ENCODE data around the gene UGT1A5.

Gene UGT1A5

DNA sequence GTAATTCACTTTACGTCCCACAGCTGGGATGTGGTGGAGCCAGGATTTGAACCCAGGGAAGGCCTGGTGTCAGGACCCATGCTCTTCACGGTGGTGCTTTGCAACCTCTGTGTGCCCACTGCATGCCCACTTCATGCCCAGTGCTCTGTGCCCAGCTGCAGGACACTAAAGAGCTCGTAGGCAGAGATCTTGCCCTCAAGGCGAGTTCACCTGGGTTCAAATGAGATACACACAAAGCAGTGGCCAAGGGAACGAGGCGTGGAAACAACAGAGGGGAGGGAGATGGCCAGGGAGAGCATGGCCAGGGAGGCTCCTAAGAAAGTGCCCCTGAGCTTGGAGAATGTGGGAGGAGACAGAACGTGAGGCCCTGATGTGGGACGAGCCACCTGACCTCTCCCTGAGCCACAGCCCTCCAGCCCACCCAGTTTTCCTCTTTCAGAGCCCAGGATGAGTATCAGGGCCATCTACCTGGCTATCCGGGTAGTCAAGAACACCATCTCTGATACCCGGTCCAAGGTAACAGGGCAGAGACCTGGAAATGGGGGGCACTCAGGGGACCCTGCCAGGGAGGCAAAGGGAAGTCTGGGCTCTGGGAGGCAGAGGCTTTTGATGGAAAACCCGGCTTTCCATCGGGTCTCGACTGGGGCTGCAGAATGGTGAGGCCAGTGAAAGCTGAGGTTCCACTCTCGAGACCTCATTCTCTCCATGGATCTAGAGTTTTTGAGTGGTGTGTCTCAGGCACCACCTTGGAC lies 85.8 kb downstream of the UGT1A5 start:
- TF ChIP-seq TAF1 (IDR thresholded peaks at IDR 0.05; ENCODE audit: borderline replicate concordance, insufficient read depth, low read length) (no peak), SIN3A (IDR thresholded peaks at IDR 0.05; ENCODE audit: borderline replicate concordance, insufficient read depth, low read length) (no peak), FOXP2 (optimal IDR thresholded peaks at IDR 0.05; ENCODE audit: borderline replicate concordance, extremely low read depth, extremely low read length, insufficient read depth) (no peak), POLR2AphosphoS5 (IDR thresholded peaks at IDR 0.05; ENCODE audit: low read depth, low read length) (no peak)
- TF ChIP-seq, protein P1, sequence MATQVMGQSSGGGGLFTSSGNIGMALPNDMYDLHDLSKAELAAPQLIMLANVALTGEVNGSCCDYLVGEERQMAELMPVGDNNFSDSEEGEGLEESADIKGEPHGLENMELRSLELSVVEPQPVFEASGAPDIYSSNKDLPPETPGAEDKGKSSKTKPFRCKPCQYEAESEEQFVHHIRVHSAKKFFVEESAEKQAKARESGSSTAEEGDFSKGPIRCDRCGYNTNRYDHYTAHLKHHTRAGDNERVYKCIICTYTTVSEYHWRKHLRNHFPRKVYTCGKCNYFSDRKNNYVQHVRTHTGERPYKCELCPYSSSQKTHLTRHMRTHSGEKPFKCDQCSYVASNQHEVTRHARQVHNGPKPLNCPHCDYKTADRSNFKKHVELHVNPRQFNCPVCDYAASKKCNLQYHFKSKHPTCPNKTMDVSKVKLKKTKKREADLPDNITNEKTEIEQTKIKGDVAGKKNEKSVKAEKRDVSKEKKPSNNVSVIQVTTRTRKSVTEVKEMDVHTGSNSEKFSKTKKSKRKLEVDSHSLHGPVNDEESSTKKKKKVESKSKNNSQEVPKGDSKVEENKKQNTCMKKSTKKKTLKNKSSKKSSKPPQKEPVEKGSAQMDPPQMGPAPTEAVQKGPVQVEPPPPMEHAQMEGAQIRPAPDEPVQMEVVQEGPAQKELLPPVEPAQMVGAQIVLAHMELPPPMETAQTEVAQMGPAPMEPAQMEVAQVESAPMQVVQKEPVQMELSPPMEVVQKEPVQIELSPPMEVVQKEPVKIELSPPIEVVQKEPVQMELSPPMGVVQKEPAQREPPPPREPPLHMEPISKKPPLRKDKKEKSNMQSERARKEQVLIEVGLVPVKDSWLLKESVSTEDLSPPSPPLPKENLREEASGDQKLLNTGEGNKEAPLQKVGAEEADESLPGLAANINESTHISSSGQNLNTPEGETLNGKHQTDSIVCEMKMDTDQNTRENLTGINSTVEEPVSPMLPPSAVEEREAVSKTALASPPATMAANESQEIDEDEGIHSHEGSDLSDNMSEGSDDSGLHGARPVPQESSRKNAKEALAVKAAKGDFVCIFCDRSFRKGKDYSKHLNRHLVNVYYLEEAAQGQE (IDR thresholded peaks at IDR 0.05; ENCODE audit: insufficient read depth in 1 of 2, low read depth in 2 of 2, low read length in 2 of 2) = no peak

GRCh38 chr2:233799087-233799665 lies 86.5 kb downstream of the UGT1A5 start:
- TF ChIP-seq TAF1 (IDR thresholded peaks at IDR 0.05; ENCODE audit: borderline replicate concordance, insufficient read depth, low read length) (no peak), SIN3A (IDR thresholded peaks at IDR 0.05; ENCODE audit: borderline replicate concordance, insufficient read depth, low read length) (no peak), FOXP2 (optimal IDR thresholded peaks at IDR 0.05; ENCODE audit: borderline replicate concordance, extremely low read depth, extremely low read length, insufficient read depth) (no peak), POLR2AphosphoS5 (IDR thresholded peaks at IDR 0.05; ENCODE audit: low read depth, low read length) (no peak)
- TF ChIP-seq, protein P1 (IDR thresholded peaks at IDR 0.05; ENCODE audit: insufficient read depth in 1 of 2, low read depth in 2 of 2, low read length in 2 of 2) = no peak

DNA sequence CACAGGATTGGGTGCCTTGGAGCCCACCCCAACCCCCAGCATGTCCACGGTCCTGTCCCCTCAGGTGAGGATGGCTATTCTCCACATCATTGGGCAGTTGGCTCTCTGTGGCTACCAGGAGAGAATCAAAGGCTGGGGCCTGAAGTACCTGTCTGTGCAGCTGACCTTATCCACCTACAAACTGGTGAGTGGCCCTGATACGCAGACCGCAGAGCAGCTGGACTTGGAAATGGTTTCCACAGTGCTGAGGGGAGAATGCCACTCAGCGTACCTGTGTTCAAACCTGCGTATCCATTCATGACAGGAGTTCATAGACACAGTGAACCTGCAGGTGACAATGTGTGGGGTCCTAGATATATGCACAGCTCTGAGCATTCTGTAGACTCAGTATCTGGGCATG lies 87.0 kb downstream of the UGT1A5 start:
- no peak for TF ChIP-seq FOXP2 (optimal IDR thresholded peaks at IDR 0.05; ENCODE audit: borderline replicate concordance, extremely low read depth, extremely low read length, insufficient read depth)
- TF ChIP-seq, protein P1 (IDR thresholded peaks at IDR 0.05; ENCODE audit: insufficient read depth in 1 of 2, low read depth in 2 of 2, low read length in 2 of 2) = no peak
- no peak for TF ChIP-seq SIN3A (IDR thresholded peaks at IDR 0.05; ENCODE audit: borderline replicate concordance, insufficient read depth, low read length)
- TF ChIP-seq TAF1 (IDR thresholded peaks at IDR 0.05; ENCODE audit: borderline replicate concordance, insufficient read depth, low read length) = no peak
- no peak for TF ChIP-seq POLR2AphosphoS5 (IDR thresholded peaks at IDR 0.05; ENCODE audit: low read depth, low read length)

DNA sequence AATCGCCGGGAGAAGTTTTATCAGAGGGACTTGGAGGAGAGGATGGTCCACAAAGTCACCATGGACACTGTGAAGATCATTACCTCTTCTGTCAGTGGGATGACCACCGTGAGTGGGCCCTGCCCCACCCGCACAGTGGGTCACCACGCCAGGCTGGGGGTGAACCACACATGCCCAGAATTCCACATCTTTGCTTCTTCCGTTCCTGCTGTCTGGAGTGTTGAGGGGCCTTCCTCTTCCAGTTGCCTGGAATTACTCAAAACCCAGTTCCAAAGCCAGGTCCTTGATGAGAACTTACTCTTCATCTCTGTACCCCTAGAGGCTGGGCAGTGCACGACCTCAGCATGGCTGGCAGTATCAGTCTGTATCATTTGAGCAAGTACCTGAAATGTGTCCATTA lies 87.5 kb downstream of the UGT1A5 start:
- TF ChIP-seq POLR2AphosphoS5 (IDR thresholded peaks at IDR 0.05; ENCODE audit: low read depth, low read length) (no peak), SIN3A (IDR thresholded peaks at IDR 0.05; ENCODE audit: borderline replicate concordance, insufficient read depth, low read length) (no peak), FOXP2 (optimal IDR thresholded peaks at IDR 0.05; ENCODE audit: borderline replicate concordance, extremely low read depth, extremely low read length, insufficient read depth) (no peak), TAF1 (IDR thresholded peaks at IDR 0.05; ENCODE audit: borderline replicate concordance, insufficient read depth, low read length) (no peak)
- TF ChIP-seq, protein P1 (IDR thresholded peaks at IDR 0.05; ENCODE audit: insufficient read depth in 1 of 2, low read depth in 2 of 2, low read length in 2 of 2) = no peak
